Renal pelvis (tissue), 4 donors: ENCODE results near the gene ATOH7. TPM values are rescaled to one million over a fixed set of nuclear protein-coding genes. Genes with fewer than 3 reads are reported as not detected.

Experiments
- DNase-seq: peaks from one replicate; pipeline ENCODE4 v3.0.0-alpha.2; 2013
- polyA plus RNA-seq, 3 donors: library from polyadenylated mRNA; unstranded; fragments of 120-200 nt; gene quantifications; one replicate each; pipeline ENCODE4 v1.2.1, GENCODE V29; 2013; ENCODE audit not compliant: insufficient read length in 3 of 3

ATOH7 gene
- polyA plus RNA-seq, 3 donors: 1.4 to 2.6 (median 1.4) TPM

DNA sequence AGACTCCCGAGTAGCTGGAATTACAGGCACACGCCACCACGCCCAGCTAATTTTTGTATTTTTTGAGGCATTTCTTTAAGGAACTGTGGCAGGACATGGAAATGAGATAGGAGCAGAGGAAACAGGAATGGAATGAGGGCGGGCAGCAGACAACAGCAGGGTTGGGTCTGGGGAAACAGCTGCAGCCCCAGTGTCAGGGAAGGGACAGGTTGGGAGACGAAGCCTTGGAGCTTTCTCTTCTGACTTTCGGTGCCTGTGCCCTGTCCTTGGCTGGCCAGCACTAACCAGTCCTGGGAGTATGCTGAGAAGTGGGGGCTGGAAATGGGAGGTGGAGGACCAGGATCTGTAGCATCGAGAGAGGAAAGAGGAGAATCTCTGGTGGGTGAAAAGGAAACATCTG is 47.4 kb downstream of the ATOH7 start:
- no peak for DNase-seq

Other genes starting within 250 kb of the ATOH7 start
- gene HERC4, start 156.8 kb downstream of the ATOH7 start, polyA plus RNA-seq: 10 to 100 TPM; 38.2 to 56.2 (median 55.0) TPM
- under 1 TPM in 2 of 3 donors, not detected in 1; 0.05 to 0.10 TPM for gene MYPN, start 122.6 kb downstream of the ATOH7 start, polyA plus RNA-seq
- gene HNRNPH3, start 100.0 kb upstream of the ATOH7 start, polyA plus RNA-seq: 100 to 1,000 TPM; 322 to 401 (median 374) TPM
- 10 to 100 TPM; 58.0 to 98.2 (median 92.0) TPM for gene PBLD, start 100.8 kb upstream of the ATOH7 start, polyA plus RNA-seq
- 10 to 100 TPM; 19.0 to 33.7 (median 31.1) TPM for gene RUFY2, start 175.2 kb upstream of the ATOH7 start, polyA plus RNA-seq
- gene DNA2, start 239.9 kb upstream of the ATOH7 start, polyA plus RNA-seq: 10 to 100 TPM; 10.3 to 14.8 (median 14.6) TPM